Fibroblast of the aortic adventitia (primary cell): ENCODE data around the gene FAM83G. TPM values are rescaled to one million over a fixed set of nuclear protein-coding genes. Genes with fewer than 3 reads are reported as not detected.
"Not testable (repeated sequence)": the region's sequence is repeated elsewhere in the genome, so short reads cannot be mapped to it uniquely, and the experiment has no call there.

ENCODE experiments used
- DNase-seq: peaks from one replicate; pipeline ENCODE4 v3.0.0-alpha.2; 2010; ENCODE audit warnings: low read depth
- H3K4me3 ChIP-seq: 2 replicates; pipeline ENCODE4 v1.5.1; 2011; ENCODE audit warnings: low read depth, mild to moderate bottlenecking, control low read depth, low read length, moderate library complexity
- CTCF ChIP-seq: IDR thresholded peaks from 2 replicates; pipeline ENCODE4 v1.5.1; 2011; ENCODE audit warnings: mild to moderate bottlenecking, low read length, control low read depth, inconsistent platforms; ENCODE audit not compliant: insufficient read depth
- total RNA-seq: library from RNA; depleted of rRNA; stranded (reverse); fragments of >200 nt; gene quantifications from 2 replicates; pipeline ENCODE4 v1.2.3, GENCODE V29; 2012; ENCODE audit warnings: low replicate concordance

Gene FAM83G
- total RNA-seq, 1 donor: 9.5 TPM

- no peak for DNase-seq
- TF ChIP-seq CTCF: no peak
- H3K4me3 ChIP-seq: no peak overlapping the region
Observed at GRCh38 chr17:19021622-19022083, 17.1 kb upstream of the FAM83G start.

GRCh38 chr17:19021011-19021621 is 16.6 kb upstream of the FAM83G start:
- DNase-seq, H3K4me3 ChIP-seq: not testable (repeated sequence)

GRCh38 chr17:19020016-19020415 is 15.5 kb upstream of the FAM83G start:
- TF ChIP-seq CTCF: no peak
- no peak overlapping the region for H3K4me3 ChIP-seq
- no peak for DNase-seq

GRCh38 chr17:19019041-19019941 is 14.7 kb upstream of the FAM83G start:
- no peak for TF ChIP-seq CTCF
- DNase-seq: no peak
- no peak overlapping the region for H3K4me3 ChIP-seq

- TF ChIP-seq CTCF: no peak
- DNase-seq: no peak
- no peak overlapping the region for H3K4me3 ChIP-seq
Observed at GRCh38 chr17:19018600-19018950, 14.0 kb upstream of the FAM83G start.

GRCh38 chr17:19017804-19018599 is 13.4 kb upstream of the FAM83G start:
- no peak for TF ChIP-seq CTCF
- DNase-seq: no peak
- no peak overlapping the region for H3K4me3 ChIP-seq

- TF ChIP-seq CTCF: no peak
- DNase-seq: no peak
- no peak overlapping the region for H3K4me3 ChIP-seq
Observed at GRCh38 chr17:19017401-19017800, 12.8 kb upstream of the FAM83G start.
